ENCODE data around the gene ARHGAP20.

The ARHGAP20 gene

DNA sequence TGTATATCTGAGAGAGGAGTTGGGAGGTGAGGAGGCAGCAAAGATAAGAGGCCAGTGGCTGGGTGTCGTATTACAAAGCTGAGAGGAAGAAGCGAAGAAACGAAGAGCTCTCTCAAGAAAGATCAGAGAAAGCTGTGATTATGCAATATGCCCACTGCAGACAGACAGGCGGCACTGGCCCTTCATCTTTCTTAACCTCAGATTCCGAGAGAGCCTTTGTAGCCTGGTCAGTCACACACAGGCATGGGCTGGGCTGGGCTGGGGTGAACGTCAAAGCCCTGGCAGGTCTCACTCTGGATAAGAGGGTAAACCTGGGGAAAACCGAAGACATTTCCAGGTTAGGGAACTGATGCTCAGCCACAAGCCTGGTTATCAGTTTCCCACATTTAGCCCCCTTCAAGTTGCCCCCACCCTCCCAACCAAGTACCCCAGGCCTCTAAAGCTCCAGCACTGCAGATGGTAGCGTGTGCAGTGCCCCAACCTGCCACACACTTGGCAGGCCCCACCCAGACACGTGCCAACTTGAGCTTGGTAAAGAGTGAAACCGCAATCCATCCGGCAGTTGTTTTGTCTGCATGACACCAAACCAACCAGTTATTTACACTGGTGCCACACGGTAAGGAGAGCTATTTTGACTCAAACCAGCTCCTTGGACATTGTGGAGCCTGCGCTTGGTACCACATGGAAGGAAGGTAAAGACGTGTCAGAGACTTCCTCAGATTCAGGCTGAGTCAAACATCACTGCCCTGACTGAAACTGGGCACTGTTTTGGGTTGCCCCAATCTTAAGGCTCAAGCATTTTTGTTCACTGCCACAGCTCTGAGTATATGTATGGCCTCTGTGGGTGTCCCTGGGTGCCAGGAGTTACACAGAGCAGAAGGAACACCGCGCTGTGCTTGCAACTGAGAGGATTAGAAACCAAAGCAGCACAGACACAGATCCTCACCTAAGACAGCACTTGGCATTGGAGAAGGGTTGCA lies 146.6 kb downstream of the ARHGAP20 start (continued):
- TF ChIP-seq, protein P1, sequence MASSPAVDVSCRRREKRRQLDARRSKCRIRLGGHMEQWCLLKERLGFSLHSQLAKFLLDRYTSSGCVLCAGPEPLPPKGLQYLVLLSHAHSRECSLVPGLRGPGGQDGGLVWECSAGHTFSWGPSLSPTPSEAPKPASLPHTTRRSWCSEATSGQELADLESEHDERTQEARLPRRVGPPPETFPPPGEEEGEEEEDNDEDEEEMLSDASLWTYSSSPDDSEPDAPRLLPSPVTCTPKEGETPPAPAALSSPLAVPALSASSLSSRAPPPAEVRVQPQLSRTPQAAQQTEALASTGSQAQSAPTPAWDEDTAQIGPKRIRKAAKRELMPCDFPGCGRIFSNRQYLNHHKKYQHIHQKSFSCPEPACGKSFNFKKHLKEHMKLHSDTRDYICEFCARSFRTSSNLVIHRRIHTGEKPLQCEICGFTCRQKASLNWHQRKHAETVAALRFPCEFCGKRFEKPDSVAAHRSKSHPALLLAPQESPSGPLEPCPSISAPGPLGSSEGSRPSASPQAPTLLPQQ (tag by site-specific recombination; IDR thresholded peaks at IDR 0.05) = peak; percentile 17; the same call in 1 of the 2 replicates

DNA sequence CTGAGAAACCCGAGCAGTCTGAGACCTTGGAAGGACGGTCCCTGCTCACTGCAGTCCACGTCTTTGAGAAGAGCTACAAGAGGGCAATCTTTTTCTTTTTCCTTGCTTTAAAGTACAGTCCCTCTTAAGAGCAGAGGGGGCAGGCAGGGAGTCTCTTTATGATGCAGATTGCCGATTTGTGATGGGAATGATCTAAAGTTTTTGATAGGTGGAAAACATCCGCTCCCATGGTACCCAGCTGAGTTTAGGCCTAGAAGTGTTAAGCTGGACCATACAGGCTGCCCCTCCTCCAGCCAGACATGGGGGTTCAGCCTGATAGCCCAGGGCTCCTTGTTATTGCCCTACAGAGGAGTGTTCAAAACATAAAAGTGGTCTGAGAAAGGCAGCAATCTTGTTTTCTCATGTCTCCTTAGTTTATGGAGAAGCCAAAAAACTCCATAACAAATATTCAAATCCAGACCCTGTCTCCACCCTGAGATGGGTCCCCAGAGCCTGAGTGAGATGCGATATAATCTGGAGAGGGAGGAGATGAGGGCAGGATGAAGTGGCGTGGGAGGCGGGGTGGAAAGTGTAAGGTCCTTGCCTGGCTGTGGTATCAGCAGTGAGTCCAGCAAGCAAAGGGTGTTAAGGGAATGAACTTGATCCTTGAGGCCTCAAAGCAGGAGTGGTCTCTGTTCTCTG lies 147.4 kb downstream of the ARHGAP20 start:
- Histone ChIP-seq H3K27ac (ENCODE audit: extremely low read depth, low read depth, low read length) (no peak overlapping the region), H3K4me3 (ENCODE audit: low read depth, low read length) (no peak overlapping the region), H3K4me1 (ENCODE audit: control insufficient read depth, insufficient read depth, low read length) (no peaks in the 10 kb centered on the region), H3K9me3 (ENCODE audit: control insufficient read depth, insufficient read depth, low read depth, low read length) (no peaks in the 10 kb centered on the region), H3K36me3 (ENCODE audit: control insufficient read depth in 2 of 2, insufficient read depth in 1 of 2, low read length in 2 of 2) (no peaks in the 10 kb centered on the region)
- ChIA-PET POLR2A (no interaction called here), CTCF (interaction anchor here (0.6 kb wide), 1 partner anchor 698 kb away, joined by 3 read pairs; no protein-coding TSS in a partner anchor)
- TF ChIP-seq GLI4 (tag by site-specific recombination; IDR thresholded peaks at IDR 0.05) (no peak), ZFP37 (tag by site-specific recombination; IDR thresholded peaks at IDR 0.05) (no peak), ZFHX2 (tag by site-specific recombination; conservative IDR thresholded peaks at IDR 0.05) (0 out of 2 replicates have a peak, but pooled peaks have one; percentile 20), ZNF548 (tag by site-specific recombination; IDR thresholded peaks at IDR 0.05) (no peak)
- TF ChIP-seq, protein P2, sequence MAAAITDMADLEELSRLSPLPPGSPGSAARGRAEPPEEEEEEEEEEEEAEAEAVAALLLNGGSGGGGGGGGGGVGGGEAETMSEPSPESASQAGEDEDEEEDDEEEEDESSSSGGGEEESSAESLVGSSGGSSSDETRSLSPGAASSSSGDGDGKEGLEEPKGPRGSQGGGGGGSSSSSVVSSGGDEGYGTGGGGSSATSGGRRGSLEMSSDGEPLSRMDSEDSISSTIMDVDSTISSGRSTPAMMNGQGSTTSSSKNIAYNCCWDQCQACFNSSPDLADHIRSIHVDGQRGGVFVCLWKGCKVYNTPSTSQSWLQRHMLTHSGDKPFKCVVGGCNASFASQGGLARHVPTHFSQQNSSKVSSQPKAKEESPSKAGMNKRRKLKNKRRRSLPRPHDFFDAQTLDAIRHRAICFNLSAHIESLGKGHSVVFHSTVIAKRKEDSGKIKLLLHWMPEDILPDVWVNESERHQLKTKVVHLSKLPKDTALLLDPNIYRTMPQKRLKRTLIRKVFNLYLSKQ (tag by site-specific recombination; IDR thresholded peaks at IDR 0.05; ENCODE audit: borderline replicate concordance) = no peak

DNA sequence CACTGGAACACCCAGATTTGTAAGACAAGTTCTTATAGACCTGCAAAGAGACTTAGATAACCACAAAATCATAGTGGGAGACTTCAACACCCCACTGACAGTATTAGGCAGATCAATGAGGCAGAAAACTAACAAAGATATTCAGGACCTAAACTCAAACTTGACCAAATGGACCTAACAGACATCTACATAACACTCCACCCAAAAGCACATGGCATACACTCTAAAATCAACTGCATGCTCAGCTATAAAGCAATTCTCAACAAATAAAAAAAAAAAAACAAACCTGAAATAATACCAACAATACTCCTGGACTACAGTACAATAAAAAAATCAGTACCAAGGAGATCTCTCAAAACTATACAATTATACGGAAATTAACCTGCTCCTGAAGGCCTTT lies 167.5 kb downstream of the ARHGAP20 start:
- CTCF ChIA-PET = no interaction called here
- Histone ChIP-seq H3K4me3 (ENCODE audit: low read depth, low read length) (no peak overlapping the region), H3K27ac (ENCODE audit: extremely low read depth, low read depth, low read length) (no peak overlapping the region), H3K4me1 (ENCODE audit: control insufficient read depth, insufficient read depth, low read length) (no peaks in the 10 kb centered on the region), H3K36me3 (ENCODE audit: control insufficient read depth in 2 of 2, insufficient read depth in 1 of 2, low read length in 2 of 2) (no peaks in the 10 kb centered on the region), H3K9me3 (ENCODE audit: control insufficient read depth, insufficient read depth, low read depth, low read length) (no peaks in the 10 kb centered on the region)
- POLR2A ChIA-PET = no interaction called here
- TF ChIP-seq ZNF37A (tag by site-specific recombination; IDR thresholded peaks at IDR 0.05) = no peak
- TF ChIP-seq, protein P3, sequence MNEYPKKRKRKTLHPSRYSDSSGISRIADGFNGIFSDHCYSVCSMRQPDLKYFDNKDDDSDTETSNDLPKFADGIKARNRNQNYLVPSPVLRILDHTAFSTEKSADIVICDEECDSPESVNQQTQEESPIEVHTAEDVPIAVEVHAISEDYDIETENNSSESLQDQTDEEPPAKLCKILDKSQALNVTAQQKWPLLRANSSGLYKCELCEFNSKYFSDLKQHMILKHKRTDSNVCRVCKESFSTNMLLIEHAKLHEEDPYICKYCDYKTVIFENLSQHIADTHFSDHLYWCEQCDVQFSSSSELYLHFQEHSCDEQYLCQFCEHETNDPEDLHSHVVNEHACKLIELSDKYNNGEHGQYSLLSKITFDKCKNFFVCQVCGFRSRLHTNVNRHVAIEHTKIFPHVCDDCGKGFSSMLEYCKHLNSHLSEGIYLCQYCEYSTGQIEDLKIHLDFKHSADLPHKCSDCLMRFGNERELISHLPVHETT (tag by site-specific recombination; IDR thresholded peaks at IDR 0.05) = no peak
- TF ChIP-seq, protein P4, sequence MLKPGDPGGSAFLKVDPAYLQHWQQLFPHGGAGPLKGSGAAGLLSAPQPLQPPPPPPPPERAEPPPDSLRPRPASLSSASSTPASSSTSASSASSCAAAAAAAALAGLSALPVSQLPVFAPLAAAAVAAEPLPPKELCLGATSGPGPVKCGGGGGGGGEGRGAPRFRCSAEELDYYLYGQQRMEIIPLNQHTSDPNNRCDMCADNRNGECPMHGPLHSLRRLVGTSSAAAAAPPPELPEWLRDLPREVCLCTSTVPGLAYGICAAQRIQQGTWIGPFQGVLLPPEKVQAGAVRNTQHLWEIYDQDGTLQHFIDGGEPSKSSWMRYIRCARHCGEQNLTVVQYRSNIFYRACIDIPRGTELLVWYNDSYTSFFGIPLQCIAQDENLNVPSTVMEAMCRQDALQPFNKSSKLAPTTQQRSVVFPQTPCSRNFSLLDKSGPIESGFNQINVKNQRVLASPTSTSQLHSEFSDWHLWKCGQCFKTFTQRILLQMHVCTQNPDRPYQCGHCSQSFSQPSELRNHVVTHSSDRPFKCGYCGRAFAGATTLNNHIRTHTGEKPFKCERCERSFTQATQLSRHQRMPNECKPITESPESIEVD (tag by site-specific recombination; IDR thresholded peaks at IDR 0.05) = no peak
- TF ChIP-seq ZNF311 (tag by site-specific recombination; IDR thresholded peaks at IDR 0.05; ENCODE audit: borderline replicate concordance) = no peak
- TF ChIP-seq, protein P5, sequence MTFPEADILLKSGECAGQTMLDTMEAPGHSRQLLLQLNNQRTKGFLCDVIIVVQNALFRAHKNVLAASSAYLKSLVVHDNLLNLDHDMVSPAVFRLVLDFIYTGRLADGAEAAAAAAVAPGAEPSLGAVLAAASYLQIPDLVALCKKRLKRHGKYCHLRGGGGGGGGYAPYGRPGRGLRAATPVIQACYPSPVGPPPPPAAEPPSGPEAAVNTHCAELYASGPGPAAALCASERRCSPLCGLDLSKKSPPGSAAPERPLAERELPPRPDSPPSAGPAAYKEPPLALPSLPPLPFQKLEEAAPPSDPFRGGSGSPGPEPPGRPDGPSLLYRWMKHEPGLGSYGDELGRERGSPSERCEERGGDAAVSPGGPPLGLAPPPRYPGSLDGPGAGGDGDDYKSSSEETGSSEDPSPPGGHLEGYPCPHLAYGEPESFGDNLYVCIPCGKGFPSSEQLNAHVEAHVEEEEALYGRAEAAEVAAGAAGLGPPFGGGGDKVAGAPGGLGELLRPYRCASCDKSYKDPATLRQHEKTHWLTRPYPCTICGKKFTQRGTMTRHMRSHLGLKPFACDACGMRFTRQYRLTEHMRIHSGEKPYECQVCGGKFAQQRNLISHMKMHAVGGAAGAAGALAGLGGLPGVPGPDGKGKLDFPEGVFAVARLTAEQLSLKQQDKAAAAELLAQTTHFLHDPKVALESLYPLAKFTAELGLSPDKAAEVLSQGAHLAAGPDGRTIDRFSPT (tag by site-specific recombination; IDR thresholded peaks at IDR 0.05) = no peak
- TF ChIP-seq ZNF585B (tag by site-specific recombination; IDR thresholded peaks at IDR 0.05) = no peak
- TF ChIP-seq KLF7 (tag by site-specific recombination; IDR thresholded peaks at IDR 0.05; ENCODE audit: borderline replicate concordance) = no peak
- no peak for TF ChIP-seq ZNF830 (tag by site-specific recombination; IDR thresholded peaks at IDR 0.05; ENCODE audit: low read depth)
- TF ChIP-seq, protein P6, sequence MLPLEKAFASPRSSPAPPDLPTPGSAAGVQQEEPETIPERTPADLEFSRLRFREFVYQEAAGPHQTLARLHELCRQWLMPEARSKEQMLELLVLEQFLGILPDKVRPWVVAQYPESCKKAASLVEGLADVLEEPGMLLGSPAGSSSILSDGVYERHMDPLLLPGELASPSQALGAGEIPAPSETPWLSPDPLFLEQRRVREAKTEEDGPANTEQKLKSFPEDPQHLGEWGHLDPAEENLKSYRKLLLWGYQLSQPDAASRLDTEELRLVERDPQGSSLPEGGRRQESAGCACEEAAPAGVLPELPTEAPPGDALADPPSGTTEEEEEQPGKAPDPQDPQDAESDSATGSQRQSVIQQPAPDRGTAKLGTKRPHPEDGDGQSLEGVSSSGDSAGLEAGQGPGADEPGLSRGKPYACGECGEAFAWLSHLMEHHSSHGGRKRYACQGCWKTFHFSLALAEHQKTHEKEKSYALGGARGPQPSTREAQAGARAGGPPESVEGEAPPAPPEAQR (tag by site-specific recombination; IDR thresholded peaks at IDR 0.05) = no peak
- TF ChIP-seq, protein P7, sequence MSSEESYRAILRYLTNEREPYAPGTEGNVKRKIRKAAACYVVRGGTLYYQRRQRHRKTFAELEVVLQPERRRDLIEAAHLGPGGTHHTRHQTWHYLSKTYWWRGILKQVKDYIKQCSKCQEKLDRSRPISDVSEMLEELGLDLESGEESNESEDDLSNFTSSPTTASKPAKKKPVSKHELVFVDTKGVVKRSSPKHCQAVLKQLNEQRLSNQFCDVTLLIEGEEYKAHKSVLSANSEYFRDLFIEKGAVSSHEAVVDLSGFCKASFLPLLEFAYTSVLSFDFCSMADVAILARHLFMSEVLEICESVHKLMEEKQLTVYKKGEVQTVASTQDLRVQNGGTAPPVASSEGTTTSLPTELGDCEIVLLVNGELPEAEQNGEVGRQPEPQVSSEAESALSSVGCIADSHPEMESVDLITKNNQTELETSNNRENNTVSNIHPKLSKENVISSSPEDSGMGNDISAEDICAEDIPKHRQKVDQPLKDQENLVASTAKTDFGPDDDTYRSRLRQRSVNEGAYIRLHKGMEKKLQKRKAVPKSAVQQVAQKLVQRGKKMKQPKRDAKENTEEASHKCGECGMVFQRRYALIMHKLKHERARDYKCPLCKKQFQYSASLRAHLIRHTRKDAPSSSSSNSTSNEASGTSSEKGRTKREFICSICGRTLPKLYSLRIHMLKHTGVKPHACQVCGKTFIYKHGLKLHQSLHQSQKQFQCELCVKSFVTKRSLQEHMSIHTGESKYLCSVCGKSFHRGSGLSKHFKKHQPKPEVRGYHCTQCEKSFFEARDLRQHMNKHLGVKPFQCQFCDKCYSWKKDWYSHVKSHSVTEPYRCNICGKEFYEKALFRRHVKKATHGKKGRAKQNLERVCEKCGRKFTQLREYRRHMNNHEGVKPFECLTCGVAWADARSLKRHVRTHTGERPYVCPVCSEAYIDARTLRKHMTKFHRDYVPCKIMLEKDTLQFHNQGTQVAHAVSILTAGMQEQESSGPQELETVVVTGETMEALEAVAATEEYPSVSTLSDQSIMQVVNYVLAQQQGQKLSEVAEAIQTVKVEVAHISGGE (tag by site-specific recombination; conservative IDR thresholded peaks at IDR 0.05; ENCODE audit: low read depth) = no peak
